Stomach smooth muscle (tissue), 2 donors: ENCODE data around the gene APOBEC3G.

Experiments
- H3K27ac ChIP-seq: one replicate; pipeline ENCODE4 v1.7.0; 2013; ENCODE audit warnings: mild to moderate bottlenecking, low read length, inconsistent platforms
- H3K27me3 ChIP-seq, 2 donors: one replicate each; pipeline ENCODE4 v1.7.0; 2013; ENCODE audit warnings: low read length in 2 of 2; ENCODE audit not compliant: insufficient read depth in 2 of 2, control insufficient read depth in 1 of 2
- H3K36me3 ChIP-seq, 2 donors: one replicate each; pipeline ENCODE4 v1.7.0; 2013; ENCODE audit warnings: low read length in 2 of 2; ENCODE audit not compliant: control insufficient read depth in 2 of 2, insufficient read depth in 2 of 2
- H3K4me1 ChIP-seq: one replicate; pipeline ENCODE4 v1.7.0; 2013; ENCODE audit warnings: low read length; ENCODE audit not compliant: control insufficient read depth, insufficient read depth
- H3K4me3 ChIP-seq, 2 donors: one replicate each; pipeline ENCODE4 v1.7.0; 2013; ENCODE audit warnings: low read length in 2 of 2
- H3K9ac ChIP-seq, 2 donors: one replicate each; pipeline ENCODE4 v1.7.0; 2013; ENCODE audit warnings: low read length in 2 of 2, mild to moderate bottlenecking in 1 of 2
- H3K9me3 ChIP-seq, 2 donors: one replicate each; pipeline ENCODE4 v1.7.0; 2013; ENCODE audit warnings: low read length in 2 of 2; ENCODE audit not compliant: control insufficient read depth in 2 of 2
- donor health status: healthy.
- donor health status: Pancreatic carcinoma.

The APOBEC3G gene

DNA sequence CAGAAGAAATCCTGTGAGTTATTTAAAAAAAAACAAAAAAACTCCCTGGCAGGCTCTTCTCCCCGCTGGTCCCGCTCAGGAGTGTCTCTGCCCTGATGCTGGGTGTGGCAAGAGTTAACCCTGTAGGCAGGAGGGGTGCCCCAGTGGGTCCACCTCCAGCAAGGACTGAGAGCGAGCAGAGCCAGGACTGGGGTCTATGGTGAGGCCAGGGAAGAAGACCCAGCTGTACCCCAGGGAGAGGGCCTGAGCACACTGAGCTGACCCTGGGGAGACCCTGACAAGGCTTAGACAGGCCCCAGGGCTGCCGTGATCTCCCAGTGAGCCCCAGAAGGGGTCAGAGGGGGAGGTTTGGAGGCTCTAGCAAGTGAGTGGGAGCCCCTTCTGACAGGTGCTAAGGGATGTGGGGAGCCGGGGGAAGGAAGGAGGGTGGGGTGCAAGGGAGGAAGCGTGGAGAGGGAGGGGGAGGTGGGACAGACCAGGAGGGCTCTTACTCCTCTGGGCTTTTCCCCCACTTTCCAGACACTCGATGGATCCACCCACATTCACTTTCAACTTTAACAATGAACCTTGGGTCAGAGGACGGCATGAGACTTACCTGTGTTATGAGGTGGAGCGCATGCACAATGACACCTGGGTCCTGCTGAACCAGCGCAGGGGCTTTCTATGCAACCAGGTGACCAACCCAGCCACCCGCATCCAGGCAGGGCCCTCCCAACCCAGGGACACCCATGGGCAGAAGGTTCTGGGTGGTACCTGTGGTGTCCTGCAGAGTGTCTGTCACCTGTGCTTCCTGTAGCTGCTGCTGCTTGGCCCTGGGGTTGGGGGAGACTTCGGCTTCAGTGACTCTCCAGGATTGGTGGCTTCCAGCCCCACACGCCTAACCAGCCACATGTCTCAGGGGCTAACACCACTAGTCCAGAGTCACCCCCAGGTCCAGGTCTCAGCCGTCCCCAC, 6.4 kb downstream of the APOBEC3G start:
- H3K27me3 ChIP-seq, result no peaks in the 10 kb centered on the region
- H3K27ac ChIP-seq, result no peak overlapping the region
- peaks cover 8% of the 10 kb centered on the region for H3K4me1 ChIP-seq
- peaks cover 0 to 2% of the 10 kb centered on the region in 2 donors for H3K36me3 ChIP-seq
- H3K9me3 ChIP-seq, result no peaks in the 10 kb centered on the region
- no peak overlapping the region for H3K9ac ChIP-seq
- no peak overlapping the region for H3K4me3 ChIP-seq

- H3K4me1 ChIP-seq, result peaks cover 8% of the 10 kb centered on the region
- no peak overlapping the region for H3K4me3 ChIP-seq
- no peak overlapping the region for H3K9ac ChIP-seq
- H3K27me3 ChIP-seq, result no peaks in the 10 kb centered on the region
- H3K27ac ChIP-seq, result no peak overlapping the region
- H3K9me3 ChIP-seq, result no peaks in the 10 kb centered on the region
- H3K36me3 ChIP-seq, result peaks cover 0 to 2% of the 10 kb centered on the region in 2 donors
Observed at GRCh38 chr22:39084666-39085065, 7.6 kb downstream of the APOBEC3G start.

DNA sequence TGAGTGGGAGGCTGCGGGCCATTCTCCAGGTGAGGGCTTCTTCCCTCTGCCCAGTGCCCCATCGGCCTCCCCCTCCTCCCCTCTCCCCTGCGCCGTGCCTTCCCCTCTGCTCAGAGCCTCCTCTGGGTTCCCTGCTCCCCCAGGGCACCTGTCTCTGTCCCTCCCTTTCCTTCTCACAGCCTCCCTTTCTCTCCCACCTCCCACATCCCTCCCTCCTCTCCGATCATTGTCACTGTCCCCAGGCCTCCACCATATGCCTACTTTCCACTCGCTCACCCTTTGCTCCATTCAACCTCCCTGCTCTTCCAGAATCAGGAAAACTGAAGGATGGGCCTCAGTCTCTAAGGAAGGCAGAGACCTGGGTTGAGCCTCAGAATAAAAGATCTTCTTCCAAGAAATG, 10.0 kb downstream of the APOBEC3G start:
- Histone ChIP-seq H3K4me3 (no peak overlapping the region), H3K4me1 (peaks cover 8% of the 10 kb centered on the region), H3K27me3 (no peaks in the 10 kb centered on the region), H3K27ac (no peak overlapping the region), H3K9ac (no peak overlapping the region), H3K9me3 (no peaks in the 10 kb centered on the region), H3K36me3 (no peaks in the 10 kb centered on the region)

DNA sequence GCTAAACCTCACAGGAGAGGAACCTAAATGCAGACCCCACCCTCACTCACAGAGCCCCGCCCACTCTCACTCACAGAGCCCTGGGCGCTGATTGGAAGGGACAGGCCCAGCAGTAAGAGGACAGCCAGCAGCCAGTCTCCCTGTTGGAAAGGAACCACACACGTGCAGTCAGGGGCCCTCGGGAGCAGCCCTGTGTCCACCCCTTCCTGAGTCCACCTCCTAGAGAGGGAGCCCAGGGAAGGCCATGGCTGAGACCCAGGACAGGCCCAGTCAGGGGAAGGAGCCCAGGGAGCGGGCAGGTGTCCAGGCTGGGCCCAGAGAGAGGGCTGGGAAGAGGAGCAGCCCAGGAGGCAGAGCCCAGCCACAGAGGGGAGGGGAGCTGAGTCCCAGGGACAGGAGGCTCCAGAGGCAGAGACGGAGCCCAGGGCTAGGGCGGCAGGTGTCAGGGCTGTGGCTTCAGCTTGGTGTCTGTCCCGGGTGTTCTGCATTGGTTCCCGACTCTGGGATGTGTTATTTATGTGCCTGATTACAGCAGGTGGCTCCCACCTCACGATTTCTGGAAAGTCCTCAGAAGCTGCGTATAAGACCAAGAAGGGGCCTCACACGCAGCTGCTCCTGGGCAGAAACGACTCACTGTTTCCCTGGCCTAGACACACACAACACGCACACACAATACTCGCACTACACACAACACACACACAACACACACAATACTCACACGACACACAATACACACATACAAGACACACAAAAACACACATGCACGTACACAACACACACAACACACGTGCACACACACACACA, 11.0 kb downstream of the APOBEC3G start:
- H3K9ac ChIP-seq, result peak overlapping the region in 1 of 2 donors; percentile 29
- no peaks in the 10 kb centered on the region for H3K27me3 ChIP-seq
- no peak overlapping the region for H3K4me3 ChIP-seq
- H3K27ac ChIP-seq, result no peak overlapping the region
- H3K9me3 ChIP-seq, result no peaks in the 10 kb centered on the region
- peaks cover 8% of the 10 kb centered on the region for H3K4me1 ChIP-seq
- no peaks in the 10 kb centered on the region for H3K36me3 ChIP-seq

GRCh38 chr22:39088685-39089032, 11.6 kb downstream of the APOBEC3G start:
- H3K4me1 ChIP-seq, result peaks cover 8% of the 10 kb centered on the region
- H3K36me3 ChIP-seq, result no peaks in the 10 kb centered on the region
- H3K27me3 ChIP-seq, result no peaks in the 10 kb centered on the region
- no peak overlapping the region for H3K27ac ChIP-seq
- no peak overlapping the region for H3K4me3 ChIP-seq
- H3K9ac ChIP-seq, result no peak overlapping the region
- no peaks in the 10 kb centered on the region for H3K9me3 ChIP-seq

GRCh38 chr22:39089928-39090327, 12.9 kb downstream of the APOBEC3G start:
- Histone ChIP-seq H3K4me3 (no peak overlapping the region), H3K27ac (no peak overlapping the region), H3K36me3 (no peaks in the 10 kb centered on the region), H3K27me3 (no peaks in the 10 kb centered on the region), H3K4me1 (peaks cover 8% of the 10 kb centered on the region), H3K9me3 (no peaks in the 10 kb centered on the region), H3K9ac (no peak overlapping the region)

DNA sequence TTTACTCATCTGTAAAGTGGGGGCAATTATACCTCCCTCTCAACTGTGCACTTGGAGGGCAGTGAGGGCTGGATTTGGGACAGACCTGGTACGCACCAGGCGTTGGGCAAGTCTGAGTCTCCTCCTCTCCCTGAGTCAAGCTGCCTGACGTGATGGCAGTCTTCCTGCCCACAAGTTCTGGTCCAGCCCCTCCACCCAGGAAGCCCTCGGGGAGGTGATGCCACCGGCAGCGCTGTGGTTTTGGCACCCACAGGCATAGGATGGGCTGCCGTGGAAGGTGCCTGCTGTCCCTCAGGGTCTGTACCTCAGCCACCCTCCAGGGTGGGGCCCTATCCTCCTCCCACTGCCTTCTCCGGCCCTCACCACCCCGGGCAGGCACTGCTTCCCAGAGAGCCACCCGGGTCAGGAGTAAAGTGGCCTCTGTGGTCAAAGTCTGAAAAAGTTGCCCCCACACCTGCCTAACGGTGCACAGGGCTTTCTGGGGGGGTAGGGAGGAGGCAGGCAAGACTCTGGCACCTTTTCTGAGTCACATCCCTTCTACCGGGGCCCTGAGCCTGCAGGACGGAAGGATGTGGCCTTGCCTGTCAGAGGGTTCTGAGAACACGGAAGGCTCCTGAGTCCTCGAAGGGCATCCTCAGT, 13.5 kb downstream of the APOBEC3G start:
- Histone ChIP-seq H3K9ac (no peak overlapping the region), H3K27ac (no peak overlapping the region), H3K4me1 (peaks cover 8% of the 10 kb centered on the region), H3K27me3 (no peaks in the 10 kb centered on the region), H3K9me3 (no peaks in the 10 kb centered on the region), H3K4me3 (no peak overlapping the region), H3K36me3 (no peaks in the 10 kb centered on the region)

DNA sequence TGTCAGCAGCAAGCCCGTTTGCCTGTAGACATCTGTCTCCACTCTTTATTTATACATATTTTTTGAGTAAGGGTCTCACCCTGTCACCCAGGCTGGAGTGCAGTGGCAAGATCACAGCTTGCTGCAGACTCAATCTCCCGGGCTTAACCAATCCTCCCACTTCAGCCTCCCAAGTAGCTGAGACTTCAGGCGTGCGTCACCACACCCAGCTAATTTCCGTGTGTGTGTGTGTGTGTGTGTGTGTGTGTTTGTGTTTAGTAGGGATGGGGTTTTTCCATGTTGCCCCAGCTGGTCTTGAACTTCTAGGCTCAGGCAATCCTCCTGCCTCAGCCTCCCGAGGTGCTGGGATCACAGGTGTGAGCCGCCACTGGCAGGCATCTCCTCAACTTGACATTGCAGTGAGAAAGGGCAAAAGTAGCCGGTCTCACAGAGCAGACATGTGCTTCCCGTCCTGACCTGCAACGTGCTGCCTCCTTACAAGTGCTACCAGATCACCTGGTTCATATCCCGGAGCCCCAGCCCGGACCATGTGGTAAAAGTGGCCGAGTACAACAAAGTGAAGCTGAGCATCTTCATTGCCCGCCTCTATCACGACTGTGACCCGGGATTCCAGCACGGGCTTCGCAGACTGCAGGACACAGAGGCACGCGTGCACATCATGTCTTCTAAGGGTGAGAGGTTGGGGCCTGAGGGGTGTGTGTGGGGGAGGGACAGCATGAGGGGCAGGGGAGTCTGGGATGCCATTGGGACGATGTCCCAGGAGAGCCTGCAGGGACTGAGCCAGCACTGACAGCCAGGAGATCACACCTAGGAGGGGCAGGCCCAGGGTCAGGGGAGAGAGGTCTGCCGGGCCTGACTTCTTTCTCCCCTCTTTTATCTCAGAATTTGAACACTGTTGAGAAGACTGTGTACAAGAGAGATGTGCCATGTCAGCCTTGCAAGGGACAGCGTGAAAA, 14.3 kb downstream of the APOBEC3G start:
- H3K36me3 ChIP-seq, result no peaks in the 10 kb centered on the region
- no peak overlapping the region for H3K27ac ChIP-seq
- H3K4me3 ChIP-seq, result no peak overlapping the region
- H3K9ac ChIP-seq, result no peak overlapping the region
- peaks cover 8% of the 10 kb centered on the region for H3K4me1 ChIP-seq
- no peaks in the 10 kb centered on the region for H3K9me3 ChIP-seq
- no peaks in the 10 kb centered on the region for H3K27me3 ChIP-seq

DNA sequence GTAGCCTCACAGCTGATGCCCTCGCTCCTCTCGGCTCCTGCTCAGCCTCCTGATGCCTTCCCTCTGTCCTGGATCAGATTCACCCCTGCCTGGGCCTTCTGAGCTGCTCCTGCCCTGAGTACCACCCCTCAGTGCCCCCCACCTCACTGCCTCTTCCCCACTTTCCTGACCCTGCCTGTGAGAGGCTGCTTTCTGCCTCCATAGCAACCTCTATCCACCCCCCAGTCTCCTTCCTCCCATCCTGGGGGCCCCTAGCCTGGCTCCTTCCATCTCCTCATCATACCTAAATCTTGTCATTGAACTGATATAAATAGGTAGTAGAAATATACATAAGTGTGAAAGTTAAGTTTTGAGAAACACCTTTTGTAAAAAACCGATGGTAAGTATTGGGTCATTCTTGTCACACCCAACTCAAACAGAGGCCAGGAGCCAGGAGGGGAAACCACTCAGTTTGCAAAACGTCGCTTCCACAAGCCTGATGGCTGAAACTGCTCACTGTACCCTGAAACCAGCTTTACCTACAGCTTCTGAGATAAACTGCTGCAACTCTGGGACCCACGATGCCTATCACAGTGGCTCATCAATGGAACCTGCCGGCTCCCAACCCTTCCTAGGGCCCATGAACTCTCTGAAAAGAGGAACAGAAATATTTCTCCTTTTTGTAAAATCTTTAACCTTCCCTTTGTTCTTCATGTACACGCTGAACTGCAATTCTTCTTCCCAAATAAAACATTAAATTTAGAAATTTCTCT, 15.2 kb downstream of the APOBEC3G start:
- no peaks in the 10 kb centered on the region for H3K27me3 ChIP-seq
- no peak overlapping the region for H3K4me3 ChIP-seq
- no peaks in the 10 kb centered on the region for H3K36me3 ChIP-seq
- no peak overlapping the region for H3K9ac ChIP-seq
- H3K27ac ChIP-seq, result no peak overlapping the region
- no peaks in the 10 kb centered on the region for H3K9me3 ChIP-seq
- peaks cover 9% of the 10 kb centered on the region for H3K4me1 ChIP-seq
